Measurements from ENCODE around the gene PKHD1.
"Not testable (repeated sequence)": the region's sequence is repeated elsewhere in the genome, so short reads cannot be mapped to it uniquely, and the experiment has no call there.

PKHD1 gene

GRCh38 chr6:51992876-51993275 lies 94.5 kb downstream of the PKHD1 start:
- DNase-seq (ENCODE audit: low spot score): no peak

- no peak for DNase-seq (ENCODE audit: low spot score)
These were observed 97.6 kb downstream of the PKHD1 start for GRCh38 chr6:51989789-51990188.

- DNase-seq (ENCODE audit: low spot score): no peak
These were observed 100.5 kb downstream of the PKHD1 start for GRCh38 chr6:51986864-51987263.

DNA sequence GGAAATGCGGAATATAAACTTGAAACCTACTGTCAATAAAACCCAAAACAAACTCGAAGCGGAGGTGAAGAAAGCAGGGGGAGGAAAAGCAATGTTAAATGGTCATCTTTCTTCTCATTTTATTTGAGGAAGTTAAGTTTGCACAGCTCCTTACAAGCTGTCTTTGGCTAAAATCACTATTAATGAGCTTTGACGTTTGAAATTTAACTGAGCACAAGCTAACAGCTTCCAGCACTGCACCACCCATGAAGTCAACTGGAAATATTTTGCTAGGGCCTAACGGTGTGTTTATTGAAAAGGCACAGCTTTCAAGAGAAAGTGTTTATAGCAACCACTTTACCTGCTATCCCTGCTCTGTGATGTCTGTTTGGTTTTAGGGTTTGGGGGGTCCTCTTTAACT lies 103.8 kb downstream of the PKHD1 start:
- no peak for DNase-seq (ENCODE audit: low spot score)

GRCh38 chr6:51982695-51983094 lies 104.7 kb downstream of the PKHD1 start:
- not testable (repeated sequence) for DNase-seq (ENCODE audit: low spot score)

- no peak for DNase-seq (ENCODE audit: low spot score)
These were observed 111.0 kb downstream of the PKHD1 start for GRCh38 chr6:51976374-51976773.

- no peak for DNase-seq (ENCODE audit: low spot score)
These were observed 114.8 kb downstream of the PKHD1 start for GRCh38 chr6:51972659-51973058.

- no peak for DNase-seq (ENCODE audit: low spot score)
These were observed 119.1 kb downstream of the PKHD1 start for GRCh38 chr6:51968265-51968664.

GRCh38 chr6:51965222-51965801 lies 122.1 kb downstream of the PKHD1 start:
- no peak for DNase-seq (ENCODE audit: low spot score)

DNA sequence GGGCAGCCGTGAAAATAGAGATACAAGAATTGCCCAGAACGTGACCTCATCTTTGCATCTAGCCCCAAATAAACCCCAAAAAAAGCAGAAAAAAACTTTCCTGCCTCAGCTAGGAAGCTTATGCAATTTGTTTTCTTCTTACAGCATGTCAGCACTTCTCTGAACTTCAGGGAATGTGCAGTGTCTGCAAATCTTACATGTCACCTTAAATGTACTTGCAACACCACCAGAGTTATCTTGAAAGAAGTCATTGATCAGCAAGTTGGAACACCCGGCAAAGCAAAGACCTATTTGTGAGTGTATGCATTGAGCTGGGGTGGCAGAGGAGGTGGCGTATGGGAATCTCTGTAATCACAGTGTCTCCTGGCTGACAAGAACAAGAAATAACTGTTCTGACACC lies 123.4 kb downstream of the PKHD1 start:
- DNase-seq (ENCODE audit: low spot score): no peak

GRCh38 chr6:51962354-51962753 lies 125.1 kb downstream of the PKHD1 start:
- DNase-seq (ENCODE audit: low spot score): no peak

DNA sequence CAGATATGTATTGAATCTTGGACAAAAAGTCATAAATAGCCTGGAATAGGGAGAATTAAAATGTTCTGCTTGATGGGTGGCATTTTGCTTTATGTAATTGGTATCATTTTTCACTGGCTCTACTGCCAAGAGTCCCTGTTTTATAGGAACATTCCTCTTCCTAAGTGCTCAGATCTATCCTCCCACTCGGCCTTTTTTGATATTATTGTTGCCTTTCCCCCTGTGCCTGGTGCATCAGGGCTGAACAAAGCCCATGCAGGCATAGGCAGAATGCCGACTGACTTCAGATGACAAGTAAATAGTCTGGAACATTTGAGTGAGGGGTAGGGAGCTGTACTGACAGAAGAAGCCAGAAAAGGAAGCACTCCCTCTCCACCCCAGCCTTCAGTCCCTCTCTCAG lies 127.0 kb downstream of the PKHD1 start:
- DNase-seq (ENCODE audit: low spot score): no peak

- DNase-seq (ENCODE audit: low spot score): peak; percentile 78
These were observed 127.5 kb downstream of the PKHD1 start for GRCh38 chr6:51959744-51960383.

DNA sequence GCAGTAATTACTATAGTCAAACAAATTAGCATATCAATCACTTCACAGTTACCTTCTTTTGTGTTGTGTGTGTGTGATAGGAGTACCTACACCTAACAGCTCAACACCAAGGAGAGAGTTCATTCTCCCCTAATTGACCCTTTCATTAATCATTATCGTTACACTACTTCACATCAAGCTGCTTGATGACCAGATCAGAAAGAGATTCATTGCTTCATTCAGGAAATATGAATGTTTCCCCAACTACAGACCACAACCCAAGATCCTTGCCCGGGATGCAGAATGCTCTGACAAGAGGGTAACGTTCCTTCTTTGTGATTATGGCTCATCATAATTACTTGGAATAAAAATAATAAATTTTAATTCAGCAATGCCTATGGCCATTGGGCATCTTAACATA lies 132.7 kb downstream of the PKHD1 start:
- no peak for DNase-seq (ENCODE audit: low spot score)

- no peak for DNase-seq (ENCODE audit: low spot score)
These were observed 134.2 kb downstream of the PKHD1 start for GRCh38 chr6:51953246-51953645.

GRCh38 chr6:51951924-51952323 lies 135.5 kb downstream of the PKHD1 start:
- DNase-seq (ENCODE audit: low spot score): no peak

- DNase-seq (ENCODE audit: low spot score): no peak
These were observed 137.9 kb downstream of the PKHD1 start for GRCh38 chr6:51949526-51949925.

- DNase-seq (ENCODE audit: low spot score): not testable (repeated sequence)
These were observed 147.7 kb downstream of the PKHD1 start for GRCh38 chr6:51939695-51940094.

DNA sequence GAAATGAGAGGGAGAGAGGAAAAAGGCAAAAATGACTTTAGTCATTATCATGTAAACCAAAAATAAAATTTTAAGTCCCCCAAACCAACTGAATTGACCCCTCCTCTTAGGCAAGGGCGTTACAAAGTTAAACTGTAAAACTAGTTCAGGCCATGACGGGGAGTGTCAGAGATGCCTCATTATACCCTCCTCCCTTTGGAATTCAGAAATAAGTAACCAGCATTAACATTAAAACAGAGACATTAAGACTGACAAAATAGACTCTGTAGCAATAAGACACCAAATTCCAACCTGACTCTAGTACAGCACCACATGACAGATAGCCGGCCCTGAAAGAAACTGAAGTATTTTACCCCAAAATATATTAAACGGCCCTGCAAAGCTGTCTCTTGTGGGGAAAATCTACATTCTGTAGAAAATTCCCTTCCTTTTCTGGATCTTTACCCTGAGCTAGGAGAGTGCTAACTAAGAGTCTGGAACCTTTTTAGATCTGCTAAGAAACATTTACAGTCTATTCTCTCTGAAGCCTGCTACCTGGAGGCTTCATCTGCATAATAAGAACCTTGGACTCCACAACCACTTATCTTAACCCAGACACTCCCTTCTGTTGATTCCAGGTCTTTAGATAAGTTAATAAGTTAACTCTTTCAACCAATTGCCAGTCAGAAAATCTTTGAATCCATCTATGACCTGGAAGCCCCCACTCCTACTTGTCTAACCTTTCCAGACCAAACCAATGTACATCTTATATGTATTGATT lies 150.7 kb downstream of the PKHD1 start:
- DNase-seq (ENCODE audit: low spot score): no peak

DNA sequence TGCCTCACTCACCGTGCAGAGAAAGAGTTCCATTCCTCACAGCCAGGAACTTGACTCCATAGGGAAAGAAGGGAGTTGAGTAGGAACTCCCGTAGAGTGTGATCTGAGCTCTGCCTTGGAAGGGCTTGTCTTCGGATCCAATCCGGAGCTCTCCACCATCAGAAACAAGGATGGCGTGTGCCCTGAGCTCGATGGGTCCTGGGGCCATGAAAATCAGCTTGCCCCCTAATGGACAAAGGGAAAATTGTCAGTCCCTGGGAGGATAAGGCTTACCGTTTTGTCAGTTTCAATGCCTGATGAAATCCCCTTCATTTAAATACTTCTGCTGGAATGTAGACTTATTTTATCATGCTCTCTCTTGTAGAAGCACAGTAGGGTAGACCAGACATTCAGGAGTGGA lies 153.3 kb downstream of the PKHD1 start:
- peak; percentile 19 for DNase-seq (ENCODE audit: low spot score)

DNA sequence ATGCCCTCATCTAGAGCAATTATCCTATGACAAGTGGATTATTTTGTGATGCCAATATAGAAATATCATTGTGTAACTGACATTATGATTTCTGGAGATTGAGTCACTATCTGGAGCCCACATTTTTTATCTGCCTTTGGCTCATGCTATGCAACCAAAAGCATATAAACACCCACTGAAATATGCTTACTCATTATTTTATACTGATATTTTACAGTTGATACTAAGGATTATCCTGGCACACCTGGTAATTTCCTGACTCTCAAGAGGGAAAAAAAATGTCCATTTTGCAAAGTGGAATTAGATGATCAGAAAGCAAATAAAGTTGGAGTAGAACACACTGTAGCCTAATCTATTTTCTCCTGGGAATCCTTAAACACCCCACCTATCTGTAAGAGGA lies 154.5 kb downstream of the PKHD1 start:
- DNase-seq (ENCODE audit: low spot score): no peak

- no peak for DNase-seq (ENCODE audit: low spot score)
These were observed 156.8 kb downstream of the PKHD1 start for GRCh38 chr6:51930602-51931001.

- no peak for DNase-seq (ENCODE audit: low spot score)
These were observed 157.4 kb downstream of the PKHD1 start for GRCh38 chr6:51929934-51930574.

Measured in AG20443 (cell line).